HG03064 (cell line): ENCODE results near the gene RELB.
"Not testable (repeated sequence)": the region's sequence is repeated elsewhere in the genome, so short reads cannot be mapped to it uniquely, and the experiment has no call there.

Experiments
- ATAC-seq: cut with Tn5 transposase; IDR thresholded peaks from one replicate; pipeline ENCODE4 v1.9.1; 2021; ENCODE audit warnings: low read depth; ENCODE audit not compliant: unreplicated experiment

The RELB gene

GRCh38 chr19:44985445-44985844 is 15.8 kb upstream of the RELB start:
- ATAC-seq = no peak

DNA sequence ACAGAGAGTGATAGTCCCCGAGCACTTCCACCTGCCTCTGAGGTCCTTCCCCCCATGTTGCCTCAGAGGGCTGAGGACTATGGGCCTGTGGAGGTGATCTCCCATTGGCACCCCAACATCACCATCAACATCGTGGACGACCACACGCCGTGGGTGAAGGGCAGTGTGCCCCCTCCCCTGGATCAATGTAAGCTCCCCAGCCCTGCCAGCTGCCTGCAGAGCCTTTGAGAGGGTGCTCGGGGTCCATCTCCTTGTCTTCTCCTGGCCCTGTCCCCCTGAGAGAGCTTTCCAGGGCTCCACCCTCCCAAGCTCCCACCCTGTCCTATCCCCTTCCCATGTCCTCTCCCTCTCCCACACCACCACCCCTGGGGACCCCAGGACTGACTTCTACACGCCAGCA is 14.9 kb upstream of the RELB start:
- no peak for ATAC-seq

GRCh38 chr19:44987148-44987675 is 14.1 kb upstream of the RELB start:
- no peak for ATAC-seq

GRCh38 chr19:44988273-44988672 is 13.0 kb upstream of the RELB start:
- no peak for ATAC-seq

- ATAC-seq = no peak
Measured at GRCh38 chr19:44988896-44989556, 12.2 kb upstream of the RELB start.

- no peak for ATAC-seq
Measured at GRCh38 chr19:44990459-44990858, 10.8 kb upstream of the RELB start.

DNA sequence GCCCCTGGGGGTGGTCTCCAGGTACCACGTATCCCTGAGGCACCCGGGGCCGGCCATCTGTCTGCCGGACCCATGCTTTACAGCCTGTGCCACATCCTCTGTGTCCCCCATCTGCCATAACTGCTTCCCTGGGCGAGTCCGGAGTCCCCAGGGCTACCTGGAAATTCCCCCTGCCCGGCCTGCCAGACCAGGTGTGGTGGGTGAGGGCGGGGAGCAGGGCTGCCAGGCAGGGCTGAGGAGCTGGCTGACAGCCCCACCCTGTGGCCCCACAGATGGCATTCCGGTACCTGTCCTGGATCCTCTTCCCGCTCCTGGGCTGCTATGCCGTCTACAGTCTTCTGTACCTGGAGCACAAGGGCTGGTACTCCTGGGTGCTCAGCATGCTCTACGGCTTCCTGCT is 10.3 kb upstream of the RELB start:
- no peak for ATAC-seq

DNA sequence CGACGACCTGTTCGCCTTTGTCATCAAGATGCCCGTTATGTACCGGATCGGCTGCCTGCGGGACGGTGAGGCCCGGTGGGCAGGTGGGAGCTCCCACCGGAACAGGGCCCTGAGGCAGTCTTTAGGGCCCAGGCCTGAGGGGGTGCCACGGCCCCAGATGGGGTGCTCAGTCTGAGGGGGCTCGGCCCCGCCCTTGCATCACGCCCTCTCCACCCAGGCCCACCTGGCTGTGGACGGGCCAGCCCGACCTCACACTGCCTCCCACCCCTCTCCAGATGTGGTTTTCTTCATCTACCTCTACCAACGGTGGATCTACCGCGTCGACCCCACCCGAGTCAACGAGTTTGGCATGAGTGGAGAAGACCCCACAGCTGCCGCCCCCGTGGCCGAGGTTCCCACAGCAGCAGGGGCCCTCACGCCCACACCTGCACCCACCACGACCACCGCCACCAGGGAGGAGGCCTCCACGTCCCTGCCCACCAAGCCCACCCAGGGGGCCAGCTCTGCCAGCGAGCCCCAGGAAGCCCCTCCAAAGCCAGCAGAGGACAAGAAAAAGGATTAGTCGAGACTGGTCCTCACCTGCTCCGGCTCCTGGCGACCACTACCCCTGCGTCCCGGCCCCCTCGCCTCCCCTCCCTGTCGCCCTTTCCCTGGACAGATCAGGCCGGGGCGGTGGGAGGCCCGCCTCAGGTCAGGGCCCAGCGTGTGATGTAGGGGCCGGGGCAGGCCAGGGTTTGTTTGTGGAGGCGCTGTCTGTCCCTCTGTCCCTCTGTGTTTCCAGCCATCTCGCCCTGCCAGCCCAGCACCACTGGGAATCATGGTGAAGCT is 8.7 kb upstream of the RELB start:
- no peak for ATAC-seq

GRCh38 chr19:44993526-44993925 is 7.7 kb upstream of the RELB start:
- no peak for ATAC-seq

- ATAC-seq = no peak
Measured at GRCh38 chr19:44993926-44994537, 7.2 kb upstream of the RELB start.

GRCh38 chr19:44998025-44998424 is 3.2 kb upstream of the RELB start:
- ATAC-seq = no peak

GRCh38 chr19:44999131-44999925 is 1.9 kb upstream of the RELB start:
- ATAC-seq = not testable (repeated sequence)

DNA sequence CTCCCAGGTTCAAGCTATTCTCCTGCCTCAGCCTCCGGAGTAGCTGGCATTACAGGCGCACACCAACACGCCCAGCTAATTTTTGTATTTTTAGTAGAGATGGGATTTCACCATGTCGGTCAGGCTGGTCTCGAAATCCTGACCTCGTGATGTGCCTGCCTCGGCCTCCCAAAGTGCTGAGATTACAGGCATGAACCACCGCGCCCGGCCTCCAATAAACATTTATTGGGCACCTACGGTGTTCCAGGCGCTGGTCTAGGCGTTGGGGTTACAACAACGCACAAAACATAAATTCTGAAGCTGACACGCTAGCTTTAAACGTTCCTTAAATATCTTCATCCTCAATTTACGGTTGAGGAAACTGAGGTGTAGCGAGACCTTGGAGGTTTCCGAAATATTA is 599 bp upstream of the RELB start:
- not testable (repeated sequence) for ATAC-seq

- no peak for ATAC-seq
Measured at GRCh38 chr19:45003485-45003884, 2.2 kb downstream of the RELB start.

DNA sequence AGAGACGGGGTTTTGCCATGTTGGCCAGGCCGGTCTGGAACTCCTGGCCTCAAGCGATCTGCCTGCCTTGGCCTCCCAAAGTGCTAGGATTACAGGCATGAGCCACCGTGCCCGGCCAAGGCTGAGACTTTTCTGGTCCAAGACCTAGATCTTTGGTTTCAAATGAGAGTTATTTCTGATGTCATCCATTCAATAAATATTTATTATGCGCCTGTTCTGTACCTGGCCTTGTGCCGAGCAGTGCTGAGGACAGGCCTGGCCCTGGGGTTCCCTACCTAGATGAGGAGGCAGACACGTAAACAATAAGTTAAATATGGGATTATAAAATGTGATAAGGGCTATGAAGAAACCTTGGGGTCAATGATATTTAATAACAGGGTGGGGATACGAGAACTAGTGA is 4.5 kb downstream of the RELB start:
- no peak for ATAC-seq

DNA sequence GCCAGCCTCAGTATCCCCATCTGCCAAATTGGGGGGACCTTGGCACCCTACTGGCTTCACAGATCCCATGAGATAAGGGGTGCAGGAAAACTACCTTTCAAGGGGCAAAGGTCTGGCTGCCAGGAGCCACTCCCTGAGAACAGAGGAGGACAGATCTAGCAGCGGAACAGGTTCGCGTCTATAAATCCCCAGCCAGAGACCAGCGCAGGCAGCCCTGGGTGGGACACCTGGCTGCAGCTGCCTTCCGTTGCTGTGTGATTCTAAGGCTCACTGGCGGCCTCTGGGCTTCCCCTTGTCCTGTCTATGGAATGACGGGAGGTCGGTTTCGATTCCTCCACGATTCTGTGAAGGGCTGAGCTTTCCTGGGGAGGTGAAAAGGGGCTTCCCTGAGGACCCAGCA is 7.3 kb downstream of the RELB start:
- ATAC-seq = no peak

GRCh38 chr19:45009625-45010255 is 8.5 kb downstream of the RELB start:
- no peak for ATAC-seq

DNA sequence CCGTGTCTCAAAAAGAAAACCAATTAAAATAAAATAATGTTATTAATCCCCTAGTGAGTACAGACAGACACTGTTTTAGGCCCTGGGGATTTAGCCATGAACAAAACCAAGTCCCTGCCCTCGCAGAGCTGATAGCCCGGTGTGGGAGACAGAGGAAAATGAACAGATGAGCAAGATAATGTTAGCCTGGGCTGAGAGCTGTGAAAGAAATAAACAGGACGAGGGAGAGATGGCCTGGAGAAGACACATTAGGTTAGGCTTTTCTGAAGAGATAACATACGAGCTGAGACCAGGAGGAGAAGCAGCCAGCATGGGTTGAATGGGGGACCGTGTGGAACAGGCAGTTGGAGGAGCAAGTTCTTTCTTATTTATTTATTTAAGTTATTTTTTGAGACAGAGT is 9.0 kb downstream of the RELB start:
- no peak for ATAC-seq

GRCh38 chr19:45011959-45012358 is 10.7 kb downstream of the RELB start:
- no peak for ATAC-seq
